Transverse colon (tissue), 4 donors: ENCODE data around the gene SNTG2.

Experiments used
- CTCF ChIP-seq, 5 experiments: fragments of 200-600 bp in 3 of 5; fragments of 450-650 bp in 2 of 5; sonication (generic) in 3 of 5; IDR thresholded peaks; 1 replicate in 2 of 5; 2 replicates in 3 of 5; pipeline ENCODE4 v1.5.1; 2016 to 2017; ENCODE audit warnings: antibody characterized with exemption in 5 of 5, inconsistent platforms in 3 of 5, mild to moderate bottlenecking in 2 of 5, moderate library complexity in 1 of 5
- EP300 ChIP-seq: sonication (generic); formaldehyde crosslinking; IDR thresholded peaks from one replicate; pipeline ENCODE4 v1.6.1; 2017; ENCODE audit warnings: antibody characterized with exemption, low read depth
- POLR2A ChIP-seq: fragments of 450-650 bp; IDR thresholded peaks from one replicate; pipeline ENCODE4 v1.6.1; 2016; ENCODE audit warnings: antibody characterized with exemption, mild to moderate bottlenecking, moderate library complexity
- POLR2AphosphoS5 ChIP-seq, 3 donors: sonication (generic); formaldehyde crosslinking; IDR thresholded peaks; one replicate each; pipeline ENCODE4 v1.6.1; 2016; ENCODE audit warnings: antibody characterized with exemption in 3 of 3

GRCh38 chr2:1162246-1162645 is 211.6 kb downstream of the SNTG2 start:
- TF ChIP-seq POLR2A = no peak
- no peak for TF ChIP-seq CTCF (IDR thresholded peaks at IDR 0.05)
- TF ChIP-seq EP300 = no peak
- TF ChIP-seq POLR2AphosphoS5 (IDR thresholded peaks at IDR 0.05) = no peak
